Measurements from ENCODE around the gene VCL.

- no peak for TF ChIP-seq CTCF (conservative IDR thresholded peaks at IDR 0.05; ENCODE audit: low read depth, low read length)
- TF ChIP-seq EZH2 (IDR thresholded peaks at IDR 0.05; ENCODE audit: borderline replicate concordance, low read depth, low read length, poor library complexity, severe bottlenecking): no peak
Measured at GRCh38 chr10:74099420-74099819, 101.5 kb downstream of the VCL start.

Data from A673 (cell line).